Caco-2 (cell line): ENCODE data around the gene CERS6. TPM values are rescaled to one million over a fixed set of nuclear protein-coding genes. Genes with fewer than 3 reads are reported as not detected.

Experiments
- BruUV-seq: library from RNA; stranded (reverse); fragments of 400-500 nt; replicated peaks from 2 replicates; lab custom pipeline; 2021; lab: Mats Ljungman, UMichigan
- CTCF ChIA-PET: fragments of 300-600 bp; sonication (Branson Sonifier 250); formaldehyde crosslinking; loops from one replicate; lab custom pipeline; 2022; ENCODE audit warnings: antibody characterized with exemption; lab: Charles Lee
- POLR2A ChIA-PET: fragments of 300-600 bp; sonication (Branson Sonifier 250); formaldehyde crosslinking; loops from one replicate; lab custom pipeline; 2022; ENCODE audit warnings: antibody characterized with exemption; lab: Charles Lee
- DNase-seq, 2 experiments: peaks; one replicate each; pipeline versions ENCODE4 v3.0.0 to v3.0.0-alpha.2; 2020 to 2022
- H3K27me3 ChIP-seq: replicated peaks from 2 replicates; pipeline ENCODE4 v1.6.0; 2011; ENCODE audit warnings: low read length; ENCODE audit not compliant: control insufficient read depth, insufficient read depth
- H3K36me3 ChIP-seq: 2 replicates; pipeline ENCODE4 v1.5.1; 2011; ENCODE audit warnings: low read length; ENCODE audit not compliant: control insufficient read depth, insufficient read depth
- H3K4me1 ChIP-seq: fragments of 250-450 bp; sonication (Bioruptor Pico); 2 replicates; pipeline ENCODE4 v1.5.1; 2020; ENCODE audit warnings: mild to moderate bottlenecking
- H3K4me3 ChIP-seq: 2 replicates; pipeline ENCODE4 v1.5.1; 2011; ENCODE audit warnings: low read depth, mild to moderate bottlenecking, control low read depth, low read length
- H3K9me3 ChIP-seq: fragments of 250-450 bp; sonication (Bioruptor Pico); 2 replicates; pipeline ENCODE4 v1.5.1; 2020; ENCODE audit warnings: mild to moderate bottlenecking, moderate library complexity
- H3K27ac Mint-ChIP-seq: one replicate; pipeline ENCODE4 v1.8.0; 2022; ENCODE audit warnings: mixed read lengths; ENCODE audit not compliant: unreplicated experiment
- H3K27me3 Mint-ChIP-seq: one replicate; pipeline ENCODE4 v1.8.0; 2022; ENCODE audit warnings: mixed read lengths; ENCODE audit not compliant: insufficient read depth, unreplicated experiment
- H3K36me3 Mint-ChIP-seq: one replicate; pipeline ENCODE4 v1.8.0; 2022; ENCODE audit warnings: mild to moderate bottlenecking, mixed read lengths; ENCODE audit not compliant: insufficient read depth, unreplicated experiment
- H3K4me1 Mint-ChIP-seq: one replicate; pipeline ENCODE4 v1.8.0; 2022; ENCODE audit warnings: low read depth, mixed read lengths; ENCODE audit not compliant: unreplicated experiment
- H3K4me3 Mint-ChIP-seq: one replicate; pipeline ENCODE4 v1.8.0; 2022; ENCODE audit warnings: mild to moderate bottlenecking, moderate library complexity, mixed read lengths; ENCODE audit not compliant: unreplicated experiment
- H3K9me3 Mint-ChIP-seq: one replicate; pipeline ENCODE4 v1.8.0; 2022; ENCODE audit warnings: mixed read lengths; ENCODE audit not compliant: unreplicated experiment
- CTCF ChIP-seq, 2 experiments: fragments of 200-600 bp in 1 of 2; IDR thresholded peaks; 1 replicate in 1 of 2; 2 replicates in 1 of 2; pipeline versions ENCODE4 v1.5.1 to v1.8.0; 2011 to 2022; ENCODE audit warnings: antibody characterized with exemption in 1 of 2, control low read depth in 1 of 2, inconsistent platforms in 1 of 2, low read depth in 1 of 2, low read length in 1 of 2, mild to moderate bottlenecking in 1 of 2, moderate library complexity in 1 of 2; ENCODE audit not compliant: insufficient read depth in 1 of 2, severe bottlenecking in 1 of 2, unreplicated experiment in 1 of 2
- intact Hi-C: fragments of 100-400 bp; cut with micrococcal nuclease; formaldehyde crosslinking; loops from one replicate; pipeline ENCODE4 v1.10.0; 2022; ENCODE audit not compliant: unreplicated experiment
- total RNA-seq: library from RNA; stranded (reverse); gene quantifications from 2 replicates; pipeline ENCODE4 v1.2.3, GENCODE V29; 2022

CERS6 gene
- total RNA-seq, 1 experiment from 2014 or later: 32.7 TPM

DNA sequence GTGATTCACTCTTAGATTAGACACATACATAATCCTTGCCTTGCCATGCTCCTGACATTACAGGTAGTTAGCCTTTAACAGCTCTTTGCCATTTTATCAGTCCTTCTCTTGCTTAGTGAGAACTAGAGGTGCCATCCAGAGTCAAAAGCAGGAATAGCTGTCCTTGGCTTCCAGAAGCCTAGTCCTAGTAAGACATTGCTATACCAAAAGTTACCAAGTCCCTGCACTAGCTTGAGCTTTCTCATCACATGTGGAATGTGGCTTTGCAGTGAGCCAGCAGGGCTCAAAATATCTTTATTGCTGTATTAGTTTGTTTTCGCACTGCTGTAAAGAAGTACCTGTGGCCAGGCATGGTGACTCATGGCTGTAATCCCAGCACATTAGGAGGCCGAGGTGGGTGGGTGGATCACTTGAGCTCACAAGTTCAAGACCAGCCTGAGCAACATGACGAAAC, 241.6 kb downstream of the CERS6 start:
- H3K27me3 ChIP-seq: no peaks in the 10 kb centered on the region
- peaks cover 7% of the 10 kb centered on the region for H3K36me3 Mint-ChIP-seq
- H3K4me1 Mint-ChIP-seq: peaks cover 9% of the 10 kb centered on the region
- no peak overlapping the region for H3K4me3 ChIP-seq
- no peak overlapping the region for H3K27ac Mint-ChIP-seq
- CTCF ChIA-PET: interaction anchor here (0.5 to 1.5 kb wide), 8 partner anchors 8 to 537 kb away, joined by 3 to 8 read pairs (median 4); no protein-coding TSS in a partner anchor
- intact Hi-C loops: loop anchor here (2.0 kb wide), 2 partner anchors 61 to 351 kb away; no protein-coding TSS in a partner anchor
- BruUV-seq: no TSS peak
- H3K4me1 ChIP-seq: no peaks in the 10 kb centered on the region
- POLR2A ChIA-PET: no interaction called here
- H3K27me3 Mint-ChIP-seq: no peaks in the 10 kb centered on the region
- H3K9me3 ChIP-seq: no peaks in the 10 kb centered on the region; the same call in 1 of the 2 replicates
- DNase-seq: peak; percentile 31 to 48
- no peaks in the 10 kb centered on the region; the same call in 1 of the 2 replicates for H3K36me3 ChIP-seq
- TF ChIP-seq CTCF (IDR thresholded peaks at IDR 0.05; ENCODE audit: insufficient read depth in 1 of 2, low read depth in 1 of 2, low read length in 1 of 2, severe bottlenecking in 1 of 2, unreplicated experiment in 1 of 2): no peak
- H3K4me3 Mint-ChIP-seq: no peak overlapping the region
- H3K9me3 Mint-ChIP-seq: no peaks in the 10 kb centered on the region

DNA sequence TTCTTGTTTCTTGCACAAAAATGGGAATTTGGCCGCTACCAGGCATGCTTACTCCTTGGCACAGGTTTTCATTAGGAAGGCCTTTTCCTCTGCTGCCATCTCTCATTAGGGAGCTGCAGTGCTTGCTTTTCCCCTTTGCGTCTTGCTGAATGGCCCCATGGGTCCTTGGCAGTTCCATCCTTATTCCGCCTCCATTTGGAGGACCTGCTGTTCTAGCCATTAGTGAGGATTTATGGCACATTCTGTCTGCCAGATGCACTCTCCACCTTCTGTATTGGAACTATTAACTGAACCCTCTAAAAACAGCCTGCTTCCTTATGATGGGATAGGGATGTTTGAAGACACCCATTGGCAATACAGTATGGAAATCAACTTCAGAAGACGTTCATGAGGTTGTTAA, 242.9 kb downstream of the CERS6 start:
- peaks cover 7% of the 10 kb centered on the region for H3K36me3 Mint-ChIP-seq
- Histone ChIP-seq H3K4me1 (peaks cover 4% of the 10 kb centered on the region), H3K9me3 (no peaks in the 10 kb centered on the region; the same call in 1 of the 2 replicates), H3K36me3 (no peaks in the 10 kb centered on the region; the same call in 1 of the 2 replicates), H3K4me3 (no peak overlapping the region), H3K27me3 (no peaks in the 10 kb centered on the region)
- no peak overlapping the region for H3K4me3 Mint-ChIP-seq
- no peak for DNase-seq
- intact Hi-C loops: no loop called here
- TF ChIP-seq CTCF (IDR thresholded peaks at IDR 0.05; ENCODE audit: insufficient read depth in 1 of 2, low read depth in 1 of 2, low read length in 1 of 2, severe bottlenecking in 1 of 2, unreplicated experiment in 1 of 2): no peak
- H3K27ac Mint-ChIP-seq: no peak overlapping the region
- no peaks in the 10 kb centered on the region for H3K27me3 Mint-ChIP-seq
- POLR2A ChIA-PET: no interaction called here
- no TSS peak for BruUV-seq
- H3K4me1 Mint-ChIP-seq: peaks cover 9% of the 10 kb centered on the region
- no peaks in the 10 kb centered on the region for H3K9me3 Mint-ChIP-seq
- CTCF ChIA-PET: no interaction called here

DNA sequence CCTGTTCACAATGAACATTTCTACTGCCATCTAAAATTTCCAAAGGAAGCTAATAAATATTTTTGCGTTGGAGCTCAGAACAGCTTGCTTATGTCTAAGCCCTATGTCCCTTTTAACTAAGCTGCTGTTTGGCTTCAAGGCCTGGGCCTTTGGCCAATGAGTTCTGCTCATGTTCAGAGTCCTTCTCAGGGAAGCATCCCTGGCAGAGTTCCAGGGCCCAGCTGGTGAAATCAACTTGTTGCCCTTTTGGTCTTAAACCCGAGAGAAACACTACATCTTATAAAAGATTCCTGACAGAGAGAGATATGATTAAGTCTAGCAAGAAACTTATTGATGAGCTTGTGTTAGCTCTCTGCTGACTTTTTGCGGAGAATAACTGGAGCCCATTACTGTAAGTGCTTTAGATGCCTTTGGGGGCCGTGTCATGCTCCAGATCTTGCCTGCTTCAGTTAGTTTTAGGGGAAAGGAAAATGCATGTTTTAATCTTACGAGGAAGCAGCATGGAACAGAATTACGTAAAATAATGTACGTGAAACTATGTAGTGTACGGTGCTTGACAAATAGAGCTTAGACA, 243.9 kb downstream of the CERS6 start:
- no peak for TF ChIP-seq CTCF (IDR thresholded peaks at IDR 0.05; ENCODE audit: insufficient read depth in 1 of 2, low read depth in 1 of 2, low read length in 1 of 2, severe bottlenecking in 1 of 2, unreplicated experiment in 1 of 2)
- Mint-ChIP-seq H3K27ac (no peak overlapping the region), H3K4me3 (no peak overlapping the region), H3K27me3 (no peaks in the 10 kb centered on the region), H3K4me1 (peaks cover 14% of the 10 kb centered on the region), H3K36me3 (peaks cover 7% of the 10 kb centered on the region), H3K9me3 (no peaks in the 10 kb centered on the region)
- POLR2A ChIA-PET: no interaction called here
- no peaks in the 10 kb centered on the region for H3K27me3 ChIP-seq
- H3K9me3 ChIP-seq: no peaks in the 10 kb centered on the region; the same call in 1 of the 2 replicates
- H3K4me1 ChIP-seq: peaks cover 13% of the 10 kb centered on the region
- CTCF ChIA-PET: no interaction called here
- DNase-seq: no peak
- intact Hi-C loops: no loop called here
- BruUV-seq: no TSS peak
- H3K36me3 ChIP-seq: no peaks in the 10 kb centered on the region; the same call in 1 of the 2 replicates
- no peak overlapping the region for H3K4me3 ChIP-seq
